Mononuclear cell (primary cell): ENCODE measurements around the gene CREB3. TPM values are rescaled to one million over a fixed set of nuclear protein-coding genes. Genes with fewer than 3 reads are reported as not detected.

ENCODE experiments used
- H3K27me3 ChIP-seq: 2 replicates; pipeline ENCODE4 v1.6.0; 2011; ENCODE audit warnings: low read length, control low read depth; ENCODE audit not compliant: insufficient read depth
- H3K4me1 ChIP-seq: 2 replicates; pipeline ENCODE4 v1.5.1; 2011; ENCODE audit warnings: mild to moderate bottlenecking, low read length, control low read depth; ENCODE audit not compliant: insufficient read depth
- H3K4me3 ChIP-seq: 2 replicates; pipeline ENCODE4 v1.5.1; 2011; ENCODE audit warnings: mild to moderate bottlenecking, low read length, moderate library complexity
- H3K9me3 ChIP-seq: 2 replicates; pipeline ENCODE4 v1.5.1; 2011; ENCODE audit warnings: low read depth, mild to moderate bottlenecking, control low read depth, low read length
- total RNA-seq: library from RNA; depleted of rRNA; stranded (reverse); fragments of >200 nt; gene quantifications from one replicate; pipeline ENCODE4 v1.2.3, GENCODE V29; 2012

Gene CREB3
- total RNA-seq, 1 donor, result 15.7 TPM

- H3K27me3 ChIP-seq, result no peaks in the 10 kb centered on the region
- H3K9me3 ChIP-seq, result no peaks in the 10 kb centered on the region
- H3K4me3 ChIP-seq, result no peak overlapping the region
- no peaks in the 10 kb centered on the region for H3K4me1 ChIP-seq
Observed at GRCh38 chr9:35712762-35713400, 19.6 kb upstream of the CREB3 start.

GRCh38 chr9:35713578-35713977 lies 18.9 kb upstream of the CREB3 start:
- Histone ChIP-seq H3K4me1 (peaks cover under 1% of the 10 kb centered on the region), H3K4me3 (no peak overlapping the region), H3K9me3 (no peaks in the 10 kb centered on the region), H3K27me3 (no peaks in the 10 kb centered on the region)

GRCh38 chr9:35714123-35714522 lies 18.3 kb upstream of the CREB3 start:
- Histone ChIP-seq H3K9me3 (no peaks in the 10 kb centered on the region), H3K27me3 (no peaks in the 10 kb centered on the region), H3K4me3 (no peak overlapping the region), H3K4me1 (peaks cover 6% of the 10 kb centered on the region)

- H3K27me3 ChIP-seq, result no peaks in the 10 kb centered on the region
- no peaks in the 10 kb centered on the region for H3K9me3 ChIP-seq
- H3K4me1 ChIP-seq, result peaks cover 11% of the 10 kb centered on the region
- no peak overlapping the region for H3K4me3 ChIP-seq
Observed at GRCh38 chr9:35714579-35715252, 17.8 kb upstream of the CREB3 start.

- Histone ChIP-seq H3K27me3 (no peaks in the 10 kb centered on the region), H3K9me3 (no peaks in the 10 kb centered on the region), H3K4me3 (no peak overlapping the region), H3K4me1 (peaks cover 12% of the 10 kb centered on the region)
Observed at GRCh38 chr9:35716230-35716629, 16.2 kb upstream of the CREB3 start.

GRCh38 chr9:35717132-35717870 lies 15.2 kb upstream of the CREB3 start:
- no peaks in the 10 kb centered on the region for H3K9me3 ChIP-seq
- peaks cover 12% of the 10 kb centered on the region for H3K4me1 ChIP-seq
- no peak overlapping the region for H3K4me3 ChIP-seq
- no peaks in the 10 kb centered on the region for H3K27me3 ChIP-seq

- Histone ChIP-seq H3K27me3 (no peaks in the 10 kb centered on the region), H3K4me3 (no peak overlapping the region), H3K4me1 (peaks cover 12% of the 10 kb centered on the region), H3K9me3 (no peaks in the 10 kb centered on the region)
Observed at GRCh38 chr9:35718721-35719511, 13.6 kb upstream of the CREB3 start.

GRCh38 chr9:35719546-35719945 lies 12.9 kb upstream of the CREB3 start:
- Histone ChIP-seq H3K9me3 (no peaks in the 10 kb centered on the region), H3K4me3 (no peak overlapping the region), H3K4me1 (peaks cover 12% of the 10 kb centered on the region), H3K27me3 (no peaks in the 10 kb centered on the region)

GRCh38 chr9:35723426-35723825 lies 9.0 kb upstream of the CREB3 start:
- H3K9me3 ChIP-seq, result no peaks in the 10 kb centered on the region
- no peaks in the 10 kb centered on the region for H3K27me3 ChIP-seq
- H3K4me1 ChIP-seq, result peaks cover 34% of the 10 kb centered on the region
- no peak overlapping the region for H3K4me3 ChIP-seq

- Histone ChIP-seq H3K4me1 (peaks cover 35% of the 10 kb centered on the region), H3K4me3 (no peak overlapping the region), H3K27me3 (no peaks in the 10 kb centered on the region), H3K9me3 (no peaks in the 10 kb centered on the region)
Observed at GRCh38 chr9:35723908-35724307, 8.6 kb upstream of the CREB3 start.

GRCh38 chr9:35725362-35725761 lies 7.1 kb upstream of the CREB3 start:
- Histone ChIP-seq H3K4me3 (no peak overlapping the region), H3K9me3 (no peaks in the 10 kb centered on the region), H3K27me3 (no peaks in the 10 kb centered on the region), H3K4me1 (peaks cover 42% of the 10 kb centered on the region)

- H3K4me3 ChIP-seq, result no peak overlapping the region
- H3K4me1 ChIP-seq, result peaks cover 53% of the 10 kb centered on the region
Observed at GRCh38 chr9:35726931-35727330, 5.5 kb upstream of the CREB3 start.

GRCh38 chr9:35727676-35728040 lies 4.8 kb upstream of the CREB3 start:
- H3K9me3 ChIP-seq, result no peaks in the 10 kb centered on the region
- no peaks in the 10 kb centered on the region for H3K27me3 ChIP-seq
- peaks cover 54% of the 10 kb centered on the region for H3K4me1 ChIP-seq
- H3K4me3 ChIP-seq, result peak overlapping the region; percentile 13

More at GRCh38 chr9:35726931-35727330, 5.5 kb upstream of the CREB3 start:
- H3K9me3 ChIP-seq, result no peaks in the 10 kb centered on the region
- H3K27me3 ChIP-seq, result no peaks in the 10 kb centered on the region

- peaks cover 60% of the 10 kb centered on the region for H3K4me1 ChIP-seq
Observed at GRCh38 chr9:35728041-35728971, 4.2 kb upstream of the CREB3 start.

More at GRCh38 chr9:35728041-35728971, 4.2 kb upstream of the CREB3 start:
- H3K27me3 ChIP-seq, result no peaks in the 10 kb centered on the region
- H3K4me3 ChIP-seq, result peak overlapping the region; percentile 13
- H3K9me3 ChIP-seq, result no peaks in the 10 kb centered on the region
